Hindlimb muscle (tissue), 1 donor: ENCODE measurements around the gene RIMS3. TPM values are rescaled to one million over a fixed set of nuclear protein-coding genes. Genes with fewer than 3 reads are reported as not detected.

Experiments
- DNase-seq: peaks from one replicate; pipeline ENCODE4 v3.0.0-alpha.2; 2013
- polyA plus RNA-seq: library from polyadenylated mRNA; unstranded; fragments of 120-200 nt; gene quantifications from one replicate; pipeline ENCODE4 v1.2.1, GENCODE V29; 2013; ENCODE audit not compliant: insufficient read length

RIMS3 gene
- polyA plus RNA-seq, 1 donor, result 0.46 TPM

GRCh38 chr1:40691538-40692428 lies 26.3 kb upstream of the RIMS3 start, which contains the start of gene NFYC:
Gene NFYC, plus strand, starts transcription at chr1:40691704. Its CDS starts 47,140 bp downstream, at chr1:40738844.
- peak; percentile 97 for DNase-seq

DNA sequence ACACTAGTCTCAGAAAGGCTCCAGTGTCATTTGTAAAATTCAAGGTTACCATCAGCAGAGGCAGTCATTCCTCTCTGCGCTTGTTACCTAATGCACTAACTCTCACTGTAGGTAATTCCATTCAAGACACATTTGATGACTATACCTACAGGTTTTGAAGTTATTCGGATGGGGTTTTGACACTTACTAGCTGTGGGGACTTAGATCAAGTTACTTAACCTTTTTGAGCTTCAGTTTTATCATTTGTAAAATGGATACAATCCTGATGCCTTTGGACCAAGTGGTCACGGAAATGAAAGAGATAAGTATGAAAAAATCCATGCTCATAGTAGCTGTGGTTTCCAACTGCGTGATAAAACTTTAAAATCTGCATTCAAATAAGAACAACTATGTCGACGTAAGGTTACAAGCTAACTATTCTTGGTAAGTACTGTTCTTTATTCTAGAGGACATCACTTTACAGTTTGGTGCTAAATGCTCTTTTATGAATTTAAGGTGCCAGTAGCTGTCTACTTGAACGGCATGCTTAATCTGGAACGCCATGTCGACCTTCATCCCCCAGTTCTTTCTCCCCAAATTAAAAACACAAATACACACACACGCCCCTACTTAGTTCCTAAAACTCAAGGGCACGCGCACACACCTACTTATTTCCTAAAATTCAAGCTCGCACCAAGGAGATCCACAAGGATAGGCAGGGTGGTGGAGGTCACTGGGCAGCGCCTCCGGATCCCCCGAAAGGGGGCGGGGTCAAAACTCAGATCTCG lies 25.5 kb upstream of the RIMS3 start:
- no peak for DNase-seq

GRCh38 chr1:40689737-40690136 lies 24.3 kb upstream of the RIMS3 start:
- no peak for DNase-seq

GRCh38 chr1:40687661-40688060 lies 22.2 kb upstream of the RIMS3 start:
- no peak for DNase-seq

GRCh38 chr1:40687059-40687458 lies 21.6 kb upstream of the RIMS3 start:
- no peak for DNase-seq

- DNase-seq, result no peak
These were observed 19.2 kb upstream of the RIMS3 start for GRCh38 chr1:40684669-40685068.

DNA sequence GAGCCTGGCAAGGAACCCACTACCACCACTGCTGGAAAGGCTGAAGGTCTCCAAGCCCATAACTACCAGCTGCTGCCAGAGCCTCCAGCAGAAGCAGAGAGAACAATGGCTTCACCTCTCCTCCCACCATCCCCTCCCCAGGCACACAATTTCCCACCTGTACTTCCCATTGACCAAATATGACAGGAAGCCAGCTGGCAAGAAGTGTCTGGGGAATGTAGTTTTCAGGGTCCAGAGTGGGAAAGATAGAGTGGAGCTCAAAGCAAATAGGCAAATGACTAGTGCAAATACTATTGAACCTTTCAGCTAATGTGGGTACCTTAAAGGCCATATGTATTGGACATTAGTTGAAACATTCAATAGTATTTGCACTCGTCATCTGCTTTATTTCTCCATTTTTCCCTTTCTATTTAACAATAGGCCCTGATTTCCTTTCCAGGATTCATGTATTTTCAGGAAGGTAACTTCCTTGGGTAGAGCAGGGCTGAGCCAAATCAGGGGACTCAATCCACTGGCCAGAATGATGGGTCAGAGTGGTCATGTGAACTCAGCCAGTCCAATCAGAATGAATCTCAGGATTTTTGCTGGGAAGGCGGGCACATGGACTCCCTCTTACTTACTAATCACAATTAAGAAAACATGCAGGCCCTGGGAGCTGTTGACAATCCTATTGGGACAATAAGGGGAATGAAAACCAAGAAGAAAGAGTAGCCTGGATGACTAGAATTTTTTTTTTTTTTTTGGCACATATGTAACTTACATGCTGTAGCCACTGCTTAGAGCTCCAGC lies 13.9 kb upstream of the RIMS3 start:
- no peak for DNase-seq

GRCh38 chr1:40676501-40676900 lies 11.0 kb upstream of the RIMS3 start:
- no peak for DNase-seq

- DNase-seq, result no peak
These were observed 8.0 kb upstream of the RIMS3 start for GRCh38 chr1:40673452-40673851.

- peak; percentile 56 for DNase-seq
These were observed 3.5 kb upstream of the RIMS3 start for GRCh38 chr1:40668769-40669525.

DNA sequence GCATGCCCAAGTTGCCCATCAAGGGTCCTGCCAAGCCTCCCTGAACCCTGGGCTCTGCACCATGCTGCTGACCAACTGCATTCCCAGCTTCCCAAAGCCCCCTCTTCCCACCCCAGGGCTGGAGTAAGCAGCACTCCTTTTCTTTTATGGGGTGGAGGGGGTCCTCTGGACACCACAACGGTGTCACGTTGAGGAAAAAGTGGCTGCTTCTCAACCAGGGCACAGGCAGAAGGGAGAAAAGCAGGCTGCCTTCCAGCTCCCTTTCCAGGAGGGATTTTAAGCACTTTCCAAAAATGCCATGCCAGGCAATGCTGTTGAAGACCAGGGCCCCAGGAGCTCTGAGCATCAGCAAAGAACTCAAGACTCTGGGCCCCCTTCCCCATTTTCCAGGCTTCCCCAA lies 691 bp downstream of the RIMS3 start:
- no peak for DNase-seq

GRCh38 chr1:40664167-40664537 lies 1.3 kb downstream of the RIMS3 start:
- DNase-seq, result no peak

- DNase-seq, result no peak
These were observed 1.9 kb downstream of the RIMS3 start for GRCh38 chr1:40663324-40664166.

GRCh38 chr1:40662864-40663263 lies 2.6 kb downstream of the RIMS3 start:
- DNase-seq, result no peak

DNA sequence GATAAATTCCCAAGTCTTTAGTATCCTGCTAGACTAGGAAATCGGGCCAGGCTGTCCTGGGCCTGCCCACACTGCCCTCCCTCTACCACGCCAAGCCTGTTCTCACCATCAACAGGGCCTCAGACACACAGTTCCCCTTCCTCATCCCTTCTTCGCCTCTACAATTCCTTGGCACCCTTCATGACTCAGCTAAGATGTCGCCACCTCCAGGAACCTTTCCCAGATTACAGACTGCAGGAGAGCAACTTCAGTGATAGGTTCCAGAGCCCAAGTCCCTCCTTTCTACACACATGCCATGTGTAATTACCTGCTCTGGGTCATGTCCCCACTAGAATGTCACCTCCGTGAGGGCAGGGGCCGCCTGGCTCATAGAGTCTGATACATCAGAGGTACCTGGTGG lies 3.3 kb downstream of the RIMS3 start:
- DNase-seq, result no peak

DNA sequence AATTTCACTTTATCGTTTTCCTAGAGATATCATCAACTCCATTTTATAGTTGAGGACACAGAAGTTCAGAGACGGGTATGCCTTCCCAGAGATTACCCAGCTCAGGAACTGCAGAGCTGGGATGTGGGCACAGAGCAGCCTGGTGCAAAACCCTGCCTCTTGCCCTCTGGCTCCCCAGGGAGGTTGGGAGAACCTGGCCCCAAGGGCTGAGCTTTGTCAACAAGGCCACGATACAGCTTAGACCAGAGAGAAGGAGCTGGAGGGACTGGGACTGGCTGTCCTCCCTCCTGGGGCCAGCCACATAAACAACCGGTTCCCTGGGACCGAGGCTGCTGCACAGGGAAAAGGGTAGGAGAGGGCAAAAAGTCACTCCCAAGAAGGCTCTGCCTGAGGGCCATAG lies 3.8 kb downstream of the RIMS3 start:
- no peak for DNase-seq

DNA sequence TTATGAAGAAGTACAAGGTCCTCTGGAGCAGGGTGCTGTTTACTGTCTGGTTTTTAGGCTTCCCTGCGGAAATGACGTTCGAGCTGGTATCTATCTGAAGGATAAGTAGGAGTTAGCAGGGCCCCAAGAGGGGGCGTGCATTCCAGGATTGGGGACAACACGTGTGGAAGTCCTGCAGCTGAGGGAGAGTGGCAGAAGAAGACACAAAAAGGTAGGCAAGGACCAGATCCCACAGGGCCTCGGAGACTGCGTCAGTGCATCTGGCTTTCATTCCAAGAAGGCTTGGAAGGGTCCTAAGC lies 5.9 kb downstream of the RIMS3 start:
- DNase-seq, result no peak

- DNase-seq, result no peak
These were observed 6.5 kb downstream of the RIMS3 start for GRCh38 chr1:40658751-40659648.

DNA sequence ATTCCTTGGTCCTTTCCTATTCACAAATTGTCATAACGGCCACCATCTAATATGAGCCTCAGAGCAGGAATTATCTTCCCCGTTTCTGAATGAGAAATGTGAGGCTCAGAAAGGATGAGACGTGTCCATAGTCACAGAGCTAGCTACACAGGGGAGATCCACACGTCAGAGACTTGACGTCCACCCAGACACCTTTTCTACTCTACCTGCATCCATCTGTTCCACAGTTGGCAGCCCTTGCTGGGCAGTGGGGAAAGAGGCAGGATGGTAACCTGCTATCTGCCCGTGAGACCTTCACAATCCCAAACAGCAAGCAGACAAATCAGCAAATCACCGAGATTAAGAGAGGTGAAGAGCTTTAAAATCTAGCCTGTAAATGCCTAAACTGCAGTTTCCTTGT lies 8.4 kb downstream of the RIMS3 start:
- no peak for DNase-seq

DNA sequence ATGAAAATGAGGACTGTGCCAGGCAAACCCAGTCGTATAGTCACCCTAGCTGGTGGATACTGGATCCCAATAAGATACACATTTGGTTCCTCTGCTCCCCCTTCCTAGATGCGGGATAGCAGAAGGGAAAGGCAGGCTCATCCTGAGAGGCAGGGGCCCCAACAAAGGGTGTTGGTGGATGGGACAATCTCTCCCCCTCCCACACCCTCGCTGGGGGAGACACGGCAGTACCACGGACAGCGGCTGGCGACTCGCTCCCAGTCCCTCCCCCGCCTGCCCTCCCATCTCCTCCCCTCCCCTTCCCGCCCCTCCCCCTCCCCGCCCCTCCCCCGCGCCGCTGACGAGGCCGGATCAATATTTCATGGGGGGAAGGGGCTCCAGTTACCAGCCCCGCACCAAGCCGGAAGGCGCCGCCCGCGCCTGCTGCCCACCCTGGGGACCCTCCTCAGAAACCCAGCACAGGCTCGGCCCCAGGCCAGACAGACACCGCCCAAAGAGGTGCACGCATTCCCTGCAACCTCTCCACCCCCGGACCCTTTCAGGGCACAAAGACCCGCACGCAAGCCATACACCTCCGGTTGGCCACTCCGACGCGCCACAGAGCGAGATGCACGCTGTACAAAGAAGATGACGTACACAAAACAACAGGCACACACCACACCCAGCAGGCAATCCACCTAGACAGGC lies 11.5 kb downstream of the RIMS3 start:
- DNase-seq, result no peak
